Loucy (cell line): ENCODE results near the gene GLT6D1.

ENCODE experiments used
- CTCF ChIP-seq: fragments of 200-600 bp; sonication (generic); conservative IDR thresholded peaks from 2 replicates; pipeline ENCODE4 v1.5.1; 2014; ENCODE audit warnings: mild to moderate bottlenecking, antibody characterized with exemption, low read length
- EZH2phosphoT487 ChIP-seq: fragments of 200-600 bp; IDR thresholded peaks from 2 replicates; pipeline ENCODE4 v1.6.1; 2018; ENCODE audit warnings: antibody characterized with exemption, mild to moderate bottlenecking, moderate library complexity, borderline replicate concordance

DNA sequence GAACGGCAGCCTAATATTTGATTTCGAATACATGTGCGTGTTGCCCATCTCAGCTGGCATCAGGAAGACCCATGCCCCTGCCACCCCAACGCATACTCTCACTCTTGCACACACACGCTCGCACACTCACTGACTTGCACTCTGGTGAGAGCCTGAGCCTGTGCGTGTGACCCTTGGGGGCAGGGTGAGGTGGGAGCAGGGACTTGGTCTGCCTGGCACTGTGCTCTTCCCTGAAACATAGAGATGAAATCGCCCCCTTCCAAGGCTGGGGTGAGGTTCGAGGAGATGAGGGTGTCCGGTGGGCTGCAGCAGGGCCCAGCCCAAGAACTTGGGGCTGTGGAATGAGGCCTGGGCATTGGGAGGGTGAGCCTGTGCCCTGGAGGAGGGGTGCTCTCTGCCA lies 24.9 kb upstream of the GLT6D1 start:
- no peak for TF ChIP-seq CTCF
- TF ChIP-seq EZH2phosphoT487, result no peak
